Endothelial cell of umbilical vein (primary cell): Measurements from ENCODE around the gene GDI1. TPM values are rescaled to one million over a fixed set of nuclear protein-coding genes. Genes with fewer than 3 reads are reported as not detected.

Source experiments
- BruUV-seq: library from RNA; stranded (reverse); fragments of 400-500 nt; replicated peaks from 2 replicates; lab custom pipeline; 2021; lab: Mats Ljungman, UMichigan
- CTCF ChIA-PET: fragments of 300-600, 350-600 bp; sonication (Branson Sonifier 250); formaldehyde crosslinking; loops from one replicate; lab custom pipeline; 2021; ENCODE audit warnings: antibody characterized with exemption, inconsistent platforms; lab: Charles Lee
- POLR2A ChIA-PET: fragments of 300-600, 350-600 bp; sonication (Branson Sonifier 250); formaldehyde crosslinking; loops from one replicate; lab custom pipeline; 2021; ENCODE audit warnings: antibody characterized with exemption, inconsistent platforms; lab: Charles Lee
- DNase-seq: peaks from one replicate; pipeline ENCODE4 v3.0.0-alpha.2; 2011; ENCODE audit warnings: low read depth, low spot score
- FAIRE-seq: peaks from 2 replicates; lab custom pipeline; 2011; peaks lifted over from hg19 to GRCh38; lab: Jason Lieb, UNC
- H2AFZ ChIP-seq: 2 replicates; pipeline ENCODE4 v1.6.0; 2012; ENCODE audit warnings: low read depth, low read length, control low read depth, inconsistent platforms
- H3K27ac ChIP-seq: 2 replicates; pipeline ENCODE4 v1.5.1; 2011; ENCODE audit warnings: low read depth, mild to moderate bottlenecking, control low read depth, low read length, moderate library complexity; ENCODE audit not compliant: insufficient read depth
- H3K27me3 ChIP-seq, 2 experiments: 2 replicates each; pipeline versions ENCODE4 v1.6.0 to v1.6.1; 2011; ENCODE audit warnings: low read length in 2 of 2, mixed read lengths in 1 of 2; ENCODE audit not compliant: control insufficient read depth in 2 of 2, insufficient read depth in 2 of 2
- H3K36me3 ChIP-seq, 2 experiments: 2 replicates in 1 of 2; 3 replicates in 1 of 2; pipeline ENCODE4 v1.5.1; 2011; ENCODE audit warnings: low read length in 2 of 2, mild to moderate bottlenecking in 1 of 2, moderate library complexity in 1 of 2; ENCODE audit not compliant: control insufficient read depth in 2 of 2, insufficient read depth in 2 of 2; ENCODE audit errors: extremely low read depth in 1 of 2
- H3K4me1 ChIP-seq: 3 replicates; pipeline ENCODE4 v1.5.1; 2011; ENCODE audit warnings: mild to moderate bottlenecking, low read length; ENCODE audit not compliant: control insufficient read depth, insufficient read depth; ENCODE audit errors: extremely low read depth
- H3K4me2 ChIP-seq: 2 replicates; pipeline ENCODE4 v1.6.1; 2011; ENCODE audit warnings: low read length, control low read depth, mixed read lengths; ENCODE audit not compliant: insufficient read depth
- H3K4me3 ChIP-seq, 3 experiments: fragments of 200-600 bp in 1 of 3; sonication (generic), shearing (Covaris generic) in 1 of 3; replicated peaks in 1 of 3; 2 replicates each; pipeline ENCODE4 v1.5.1; 2011 to 2016; ENCODE audit warnings: control low read depth in 3 of 3, low read length in 3 of 3, mild to moderate bottlenecking in 2 of 3, inconsistent platforms in 1 of 3, low read depth in 1 of 3, moderate library complexity in 1 of 3; ENCODE audit not compliant: insufficient read depth in 1 of 3
- H3K79me2 ChIP-seq: 2 replicates; pipeline ENCODE4 v1.6.0; 2012; ENCODE audit warnings: low read length, inconsistent platforms; ENCODE audit not compliant: control insufficient read depth, insufficient read depth
- H3K9ac ChIP-seq: replicated peaks from 2 replicates; pipeline ENCODE3; 2011; ENCODE audit warnings: low read length, control low read depth; ENCODE audit not compliant: insufficient read depth; ENCODE audit errors: extremely low read depth
- H3K9me1 ChIP-seq: replicated peaks from 3 replicates; pipeline ENCODE4 v1.6.0; 2011; ENCODE audit warnings: mild to moderate bottlenecking, low read length; ENCODE audit not compliant: control insufficient read depth, insufficient read depth; ENCODE audit errors: extremely low read depth
- H3K9me3 ChIP-seq: replicated peaks from 2 replicates; pipeline ENCODE4 v1.5.1; 2012; ENCODE audit warnings: low read length, inconsistent platforms; ENCODE audit not compliant: control insufficient read depth, insufficient read depth
- H4K20me1 ChIP-seq: replicated peaks from 2 replicates; pipeline ENCODE3; 2011; ENCODE audit warnings: mild to moderate bottlenecking, low read length; ENCODE audit not compliant: control insufficient read depth, insufficient read depth; ENCODE audit errors: extremely low read depth
- EZH2 ChIP-seq: IDR thresholded peaks from 2 replicates; pipeline ENCODE4 v1.6.1; 2012; ENCODE audit warnings: borderline replicate concordance, low read depth, mild to moderate bottlenecking, moderate library complexity, low read length, inconsistent platforms; ENCODE audit not compliant: severe bottlenecking
- FOS ChIP-seq: IDR thresholded peaks from 2 replicates; pipeline ENCODE4 v1.6.1; 2011; ENCODE audit warnings: mild to moderate bottlenecking, low read length, moderate library complexity, borderline replicate concordance; ENCODE audit not compliant: insufficient read depth
- GATA2 ChIP-seq: IDR thresholded peaks from 2 replicates; pipeline ENCODE4 v1.7.0; 2011; ENCODE audit warnings: low read depth, mild to moderate bottlenecking, moderate library complexity, mixed read lengths, low read length; ENCODE audit not compliant: insufficient read length, insufficient read depth
- JUN ChIP-seq: IDR thresholded peaks from 2 replicates; pipeline ENCODE4 v1.6.1; 2011; ENCODE audit warnings: borderline replicate concordance, low read depth; ENCODE audit not compliant: insufficient read length, insufficient read depth
- MYC ChIP-seq: IDR thresholded peaks from one replicate; pipeline ENCODE4 v1.6.1; 2011; ENCODE audit warnings: mild to moderate bottlenecking, low read depth, low read length
- POLR2A ChIP-seq: IDR thresholded peaks from 2 replicates; pipeline ENCODE4 v1.6.1; 2012; ENCODE audit warnings: low read depth, mild to moderate bottlenecking, control low read depth, low read length
- POLR2AphosphoS5 ChIP-seq: IDR thresholded peaks from 2 replicates; pipeline ENCODE4 v1.6.1; 2012; ENCODE audit warnings: low read depth, mild to moderate bottlenecking, control low read depth, low read length, moderate library complexity; ENCODE audit not compliant: insufficient read depth
- dilution Hi-C: fragments of 300-500 bp; cut with MboI; formaldehyde crosslinking; loops from one replicate; pipeline ENCODE4 v1.15.0; 2019; ENCODE audit warnings: low sequenced_read_pairs; ENCODE audit not compliant: extremely low pct_ligation_motif_present
- intact Hi-C: fragments of 100-400 bp; cut with micrococcal nuclease; formaldehyde crosslinking; loops from one replicate; pipeline ENCODE4 v1.10.0; 2022
- polyA plus RNA-seq, 4 experiments: library from polyadenylated mRNA; depleted of rRNA in 3 of 4; stranded (reverse) in 3 of 4; unstranded in 1 of 4; fragments of >200 nt; gene quantifications; 2 replicates each; pipeline versions ENCODE4 v1.2.1 to v1.2.3, GENCODE V29; 2011 to 2012; ENCODE audit warnings: missing spikeins in 1 of 4
- total RNA-seq: library from RNA; stranded (reverse); gene quantifications from 2 replicates; pipeline ENCODE4 v1.2.3, GENCODE V29; 2021
- TF ChIP-seq, protein P1 (sequence below): IDR thresholded peaks from 2 replicates; pipeline ENCODE4 v1.6.1; 2011; ENCODE audit not compliant: insufficient read depth, insufficient read length
- TF ChIP-seq, protein P2 (sequence below), 2 donors: IDR thresholded peaks; 1 replicate in 1 of 2; 2 replicates in 1 of 2; pipeline ENCODE4 v1.5.1; 2011; ENCODE audit warnings: low read length in 2 of 2, mild to moderate bottlenecking in 2 of 2, moderate library complexity in 2 of 2, control low read depth in 1 of 2, inconsistent platforms in 1 of 2, low read depth in 1 of 2; ENCODE audit not compliant: insufficient read depth in 1 of 2; ENCODE audit errors: extremely low read depth in 1 of 2

GDI1 gene
- total and polyA plus RNA-seq, 2 donors (not counting 3 experiments of a cell fraction or from before 2014, with no cell fraction given), result 128 to 247 TPM

DNA sequence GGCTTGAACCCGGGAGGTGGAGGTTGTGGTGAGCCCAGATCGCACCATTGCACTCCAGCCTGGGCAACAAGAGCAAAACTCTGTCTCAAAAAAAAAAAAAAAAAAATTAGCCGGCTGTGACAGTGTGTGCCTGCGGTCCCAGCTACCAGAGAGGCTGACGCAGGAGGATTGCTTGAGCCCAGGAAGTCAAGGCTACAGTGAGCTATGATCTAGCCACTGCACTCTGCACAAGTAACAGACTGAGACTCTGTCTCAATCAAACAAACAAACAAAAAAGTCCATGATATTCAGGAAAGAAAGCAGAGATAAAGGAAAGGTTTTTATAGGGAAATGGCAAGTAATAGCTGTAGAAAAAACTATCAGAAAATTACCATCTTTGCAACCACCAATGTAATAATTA is 44.2 kb downstream of the GDI1 start:
- intact Hi-C loops, result no loop called here

More for the DNA sequence above, 44.2 kb downstream of the GDI1 start:
- Histone ChIP-seq H3K4me3 (no peak overlapping the region), H3K9ac (no peak overlapping the region), H3K9me1 (no peaks in the 10 kb centered on the region), H2AFZ (no peak overlapping the region), H3K4me1 (peaks cover 12% of the 10 kb centered on the region), H3K27ac (no peak overlapping the region), H3K4me2 (no peak overlapping the region), H4K20me1 (no peaks in the 10 kb centered on the region), H3K36me3 (no peaks in the 10 kb centered on the region), H3K9me3 (no peaks in the 10 kb centered on the region), H3K27me3 (no peaks in the 10 kb centered on the region), H3K79me2 (peaks cover 10% of the 10 kb centered on the region)
- dilution Hi-C loops, result no loop called here
- FAIRE-seq (no peak), DNase-seq (no peak)
- BruUV-seq, result no TSS peak
- ChIA-PET CTCF (interaction anchor here (1.0 kb wide), 1 partner anchor 46 kb away, joined by 3 read pairs; no protein-coding TSS in a partner anchor), POLR2A (no interaction called here)
- TF ChIP-seq EZH2, result no peak
- TF ChIP-seq GATA2, result no peak
- TF ChIP-seq, protein P1, sequence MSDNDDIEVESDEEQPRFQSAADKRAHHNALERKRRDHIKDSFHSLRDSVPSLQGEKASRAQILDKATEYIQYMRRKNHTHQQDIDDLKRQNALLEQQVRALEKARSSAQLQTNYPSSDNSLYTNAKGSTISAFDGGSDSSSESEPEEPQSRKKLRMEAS, result no peak
- no peak for TF ChIP-seq POLR2AphosphoS5
- TF ChIP-seq JUN, result no peak
- TF ChIP-seq, protein P2, sequence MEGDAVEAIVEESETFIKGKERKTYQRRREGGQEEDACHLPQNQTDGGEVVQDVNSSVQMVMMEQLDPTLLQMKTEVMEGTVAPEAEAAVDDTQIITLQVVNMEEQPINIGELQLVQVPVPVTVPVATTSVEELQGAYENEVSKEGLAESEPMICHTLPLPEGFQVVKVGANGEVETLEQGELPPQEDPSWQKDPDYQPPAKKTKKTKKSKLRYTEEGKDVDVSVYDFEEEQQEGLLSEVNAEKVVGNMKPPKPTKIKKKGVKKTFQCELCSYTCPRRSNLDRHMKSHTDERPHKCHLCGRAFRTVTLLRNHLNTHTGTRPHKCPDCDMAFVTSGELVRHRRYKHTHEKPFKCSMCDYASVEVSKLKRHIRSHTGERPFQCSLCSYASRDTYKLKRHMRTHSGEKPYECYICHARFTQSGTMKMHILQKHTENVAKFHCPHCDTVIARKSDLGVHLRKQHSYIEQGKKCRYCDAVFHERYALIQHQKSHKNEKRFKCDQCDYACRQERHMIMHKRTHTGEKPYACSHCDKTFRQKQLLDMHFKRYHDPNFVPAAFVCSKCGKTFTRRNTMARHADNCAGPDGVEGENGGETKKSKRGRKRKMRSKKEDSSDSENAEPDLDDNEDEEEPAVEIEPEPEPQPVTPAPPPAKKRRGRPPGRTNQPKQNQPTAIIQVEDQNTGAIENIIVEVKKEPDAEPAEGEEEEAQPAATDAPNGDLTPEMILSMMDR (IDR thresholded peaks at IDR 0.05; ENCODE audit: extremely low read depth in 1 of 2, insufficient read depth in 1 of 2, low read depth in 1 of 2, low read length in 2 of 2), result no peak
- no peak for TF ChIP-seq MYC
- no peak for TF ChIP-seq FOS
- TF ChIP-seq POLR2A, result no peak
